Neural crest cell (in vitro differentiated cells): Measurements from ENCODE around the gene ELAC2. TPM values are rescaled to one million over a fixed set of nuclear protein-coding genes. Genes with fewer than 3 reads are reported as not detected.

ENCODE experiments used
- DNase-seq: peaks from one replicate; pipeline ENCODE4 v3.0.0; 2021; ENCODE audit warnings: low read depth, mixed read lengths, low spot score
- H3K27ac Mint-ChIP-seq: one replicate; pipeline ENCODE4 v1.8.0; 2021; ENCODE audit warnings: mild to moderate bottlenecking, mixed read lengths; ENCODE audit not compliant: unreplicated experiment
- H3K27me3 Mint-ChIP-seq: 2 replicates; pipeline ENCODE4 v1.8.0; 2021; ENCODE audit warnings: low read depth, mild to moderate bottlenecking, mixed read lengths
- H3K36me3 Mint-ChIP-seq: 2 replicates; pipeline ENCODE4 v1.8.0; 2021; ENCODE audit warnings: low read depth, mild to moderate bottlenecking, mixed read lengths
- H3K4me1 Mint-ChIP-seq: 2 replicates; pipeline ENCODE4 v1.8.0; 2021; ENCODE audit warnings: mixed read lengths
- H3K4me3 Mint-ChIP-seq: one replicate; pipeline ENCODE4 v1.8.0; 2021; ENCODE audit warnings: mild to moderate bottlenecking, mixed read lengths
- H3K9me3 Mint-ChIP-seq: 2 replicates; pipeline ENCODE4 v1.8.0; 2021; ENCODE audit warnings: mixed read lengths
- total RNA-seq: library from RNA; stranded (reverse); gene quantifications from 2 replicates; pipeline ENCODE4 v1.2.1, GENCODE V29; 2021
- TF ChIP-seq, protein P1 (sequence below): fragments of 200-600 bp; sonication (generic); conservative IDR thresholded peaks from 2 replicates; pipeline ENCODE4 v1.5.0; 2021; ENCODE audit warnings: antibody characterized with exemption, mild to moderate bottlenecking

The ELAC2 gene
- total RNA-seq, 1 donor from 2014 or later, result 66.9 TPM

DNA sequence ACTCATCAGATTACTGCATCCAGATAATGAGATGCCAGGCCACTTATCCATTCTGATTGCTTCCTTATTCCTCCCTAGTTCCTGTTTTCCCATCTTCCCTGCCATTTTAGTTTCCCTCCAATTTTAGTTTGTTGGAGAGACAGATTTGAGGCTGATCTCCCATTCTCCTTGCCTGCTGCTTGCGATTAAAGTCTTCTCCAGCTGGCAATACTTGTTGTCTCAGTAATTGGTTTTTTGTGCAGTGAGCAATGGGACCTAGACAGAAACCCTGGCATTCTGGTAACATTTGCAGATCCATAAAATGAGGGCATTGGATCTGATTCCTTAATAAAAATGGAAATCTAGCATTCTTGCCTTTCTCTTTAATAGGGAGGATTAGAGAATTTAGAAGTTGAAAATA lies 17.6 kb upstream of the ELAC2 start:
- TF ChIP-seq, protein P1, sequence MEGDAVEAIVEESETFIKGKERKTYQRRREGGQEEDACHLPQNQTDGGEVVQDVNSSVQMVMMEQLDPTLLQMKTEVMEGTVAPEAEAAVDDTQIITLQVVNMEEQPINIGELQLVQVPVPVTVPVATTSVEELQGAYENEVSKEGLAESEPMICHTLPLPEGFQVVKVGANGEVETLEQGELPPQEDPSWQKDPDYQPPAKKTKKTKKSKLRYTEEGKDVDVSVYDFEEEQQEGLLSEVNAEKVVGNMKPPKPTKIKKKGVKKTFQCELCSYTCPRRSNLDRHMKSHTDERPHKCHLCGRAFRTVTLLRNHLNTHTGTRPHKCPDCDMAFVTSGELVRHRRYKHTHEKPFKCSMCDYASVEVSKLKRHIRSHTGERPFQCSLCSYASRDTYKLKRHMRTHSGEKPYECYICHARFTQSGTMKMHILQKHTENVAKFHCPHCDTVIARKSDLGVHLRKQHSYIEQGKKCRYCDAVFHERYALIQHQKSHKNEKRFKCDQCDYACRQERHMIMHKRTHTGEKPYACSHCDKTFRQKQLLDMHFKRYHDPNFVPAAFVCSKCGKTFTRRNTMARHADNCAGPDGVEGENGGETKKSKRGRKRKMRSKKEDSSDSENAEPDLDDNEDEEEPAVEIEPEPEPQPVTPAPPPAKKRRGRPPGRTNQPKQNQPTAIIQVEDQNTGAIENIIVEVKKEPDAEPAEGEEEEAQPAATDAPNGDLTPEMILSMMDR, result no peak
- H3K27ac Mint-ChIP-seq, result no peak overlapping the region
- H3K36me3 Mint-ChIP-seq, result no peaks in the 10 kb centered on the region
- H3K4me1 Mint-ChIP-seq, result peaks cover 5% of the 10 kb centered on the region
- H3K4me3 Mint-ChIP-seq, result no peak overlapping the region
- no peak for DNase-seq
- no peaks in the 10 kb centered on the region for H3K27me3 Mint-ChIP-seq
- peaks cover 9% of the 10 kb centered on the region for H3K9me3 Mint-ChIP-seq

DNA sequence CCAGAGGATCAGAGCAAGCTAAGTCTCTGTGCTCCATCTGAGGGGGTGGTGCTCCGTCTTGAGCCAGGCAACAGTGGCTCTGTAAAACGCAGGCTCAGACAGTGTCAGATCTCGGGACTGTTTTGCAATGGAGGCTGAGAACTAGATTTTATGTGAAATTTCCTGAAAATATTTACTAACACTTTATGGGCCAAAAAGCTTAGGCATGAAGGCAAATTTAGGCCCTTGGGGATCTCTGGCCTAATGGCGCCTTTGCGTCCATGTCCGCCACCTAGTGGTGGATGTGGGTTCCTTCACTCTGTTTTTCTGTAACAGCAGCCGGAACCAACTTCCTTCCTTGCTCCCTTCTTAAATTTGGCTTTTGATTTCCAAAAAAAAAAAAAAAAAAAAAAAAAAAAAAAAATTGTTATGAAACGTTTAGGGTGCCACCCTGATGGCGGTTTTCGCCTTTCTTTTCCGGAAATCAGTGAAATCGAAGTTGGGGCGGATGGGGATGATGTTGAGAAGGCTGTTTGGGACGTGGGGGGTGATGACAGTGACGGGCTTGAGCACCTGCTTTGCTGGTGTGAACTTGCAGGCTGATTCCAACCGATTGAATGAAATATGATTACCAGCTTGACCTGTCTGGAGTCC lies 14.0 kb upstream of the ELAC2 start:
- no peak overlapping the region for H3K27ac Mint-ChIP-seq
- H3K36me3 Mint-ChIP-seq, result no peaks in the 10 kb centered on the region
- peak; percentile 45 for DNase-seq
- H3K4me1 Mint-ChIP-seq, result peaks cover 8% of the 10 kb centered on the region
- TF ChIP-seq, protein P1, result peak; percentile 81
- H3K27me3 Mint-ChIP-seq, result no peaks in the 10 kb centered on the region
- no peak overlapping the region for H3K4me3 Mint-ChIP-seq
- H3K9me3 Mint-ChIP-seq, result peaks cover 6% of the 10 kb centered on the region

DNA sequence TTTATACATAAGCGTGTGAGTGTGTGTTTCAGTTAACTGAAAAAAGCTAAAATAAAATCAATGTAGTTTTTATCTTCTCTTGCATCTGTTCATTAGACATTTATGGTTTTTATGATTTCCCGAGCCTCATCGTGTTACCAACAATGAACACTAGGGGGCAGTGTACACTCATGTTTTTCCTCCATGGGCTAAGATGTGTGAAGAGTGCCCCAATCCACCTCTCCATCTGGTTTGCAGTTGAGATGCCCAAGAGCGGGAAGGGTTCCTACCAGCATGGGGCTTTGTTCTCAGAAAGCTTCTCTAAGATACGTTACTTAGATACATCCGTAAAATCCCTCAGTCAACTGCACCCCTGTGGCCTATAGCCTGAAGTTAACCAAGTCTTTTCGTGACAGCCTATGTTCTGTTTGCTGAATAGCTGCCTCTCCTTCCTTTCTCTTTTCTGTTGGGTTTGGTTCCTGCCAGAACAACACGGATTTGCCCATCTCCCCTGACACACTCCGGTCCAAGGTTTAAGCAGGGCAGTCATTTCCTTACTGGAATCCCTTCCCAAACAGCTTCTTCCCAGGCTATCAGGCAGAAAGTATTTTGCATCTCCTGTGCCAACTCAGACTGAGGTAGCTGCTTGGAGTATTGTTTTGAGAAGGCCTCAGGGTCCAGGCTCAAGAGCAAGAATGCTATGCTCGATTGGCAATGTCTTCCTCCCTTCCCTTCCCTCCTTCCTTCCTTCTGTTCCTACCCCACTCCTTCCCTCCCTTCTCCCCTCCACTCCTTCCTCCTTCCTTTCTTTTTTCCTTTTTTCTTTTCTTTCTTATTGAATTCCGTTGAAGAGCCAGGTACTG lies 12.9 kb upstream of the ELAC2 start:
- DNase-seq, result peak; percentile 69
- peaks cover 2% of the 10 kb centered on the region for H3K27me3 Mint-ChIP-seq
- no peaks in the 10 kb centered on the region for H3K9me3 Mint-ChIP-seq
- TF ChIP-seq, protein P1, result peak; percentile 82
- H3K4me3 Mint-ChIP-seq, result no peak overlapping the region
- peaks cover 8% of the 10 kb centered on the region for H3K4me1 Mint-ChIP-seq
- no peak overlapping the region for H3K27ac Mint-ChIP-seq
- no peaks in the 10 kb centered on the region for H3K36me3 Mint-ChIP-seq

DNA sequence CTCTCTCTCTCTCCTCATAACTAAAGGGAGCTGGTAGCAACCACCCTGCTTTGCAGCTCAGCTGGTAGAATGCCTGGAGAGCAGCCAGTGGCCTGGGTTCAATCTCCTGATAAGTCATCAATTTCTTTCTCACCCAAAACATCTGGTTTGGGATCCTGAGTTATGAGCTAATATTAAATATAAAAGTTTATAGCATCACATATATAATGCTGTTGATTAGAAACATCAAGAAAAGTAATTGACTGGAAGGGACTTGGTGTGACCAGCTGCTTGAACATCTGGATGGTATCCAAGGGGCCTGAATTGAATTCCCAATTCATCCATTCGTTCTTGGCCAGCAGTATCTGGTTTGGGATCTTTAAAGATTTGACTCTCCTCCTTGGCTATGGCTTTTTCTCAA lies 12.2 kb upstream of the ELAC2 start:
- Mint-ChIP-seq H3K36me3 (no peaks in the 10 kb centered on the region), H3K9me3 (no peaks in the 10 kb centered on the region), H3K27me3 (peaks cover 4% of the 10 kb centered on the region), H3K4me3 (no peak overlapping the region), H3K4me1 (peaks cover 8% of the 10 kb centered on the region), H3K27ac (no peak overlapping the region)
- TF ChIP-seq, protein P1, result no peak
- DNase-seq, result no peak

DNA sequence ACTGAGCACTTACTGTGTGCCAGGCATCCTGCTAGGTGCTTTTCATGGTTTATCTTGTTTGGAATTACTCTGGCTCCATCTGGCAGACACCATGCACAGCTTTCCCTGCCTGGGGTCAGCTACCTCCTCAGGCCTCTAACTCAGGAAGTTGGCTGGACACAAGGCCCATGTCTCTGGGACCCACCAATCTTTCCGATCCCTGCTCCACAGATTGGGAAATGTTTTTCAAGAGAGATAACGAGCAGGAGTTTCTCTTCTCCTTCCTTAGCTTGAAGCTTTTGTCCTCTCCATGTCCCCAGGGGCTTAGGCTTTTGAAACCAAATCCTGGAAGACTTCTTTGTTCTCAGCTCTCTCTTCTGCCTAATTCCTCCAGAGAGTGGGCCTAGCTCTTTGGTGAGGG lies 11.5 kb upstream of the ELAC2 start:
- H3K36me3 Mint-ChIP-seq, result no peaks in the 10 kb centered on the region
- no peak for DNase-seq
- peaks cover 15% of the 10 kb centered on the region for H3K4me1 Mint-ChIP-seq
- H3K27ac Mint-ChIP-seq, result no peak overlapping the region
- H3K27me3 Mint-ChIP-seq, result peaks cover 7% of the 10 kb centered on the region
- H3K9me3 Mint-ChIP-seq, result peaks cover 3% of the 10 kb centered on the region
- no peak overlapping the region for H3K4me3 Mint-ChIP-seq
- TF ChIP-seq, protein P1, result no peak
